A549 (cell line): Measurements from ENCODE around the gene HES6. TPM values are rescaled to one million over a fixed set of nuclear protein-coding genes. Genes with fewer than 3 reads are reported as not detected.

ENCODE experiments used
- ATAC-seq, 2 experiments: fragments of 200-7000 bp in 1 of 2; fragments of >200 bp in 1 of 2; cut with Nextera tagmentation in 1 of 2; cut with Tn5 transposase in 1 of 2; 3 replicates each; pipeline versions ENCODE4 v1.8.0 to v1.9.1; 2018 to 2020; ENCODE audit warnings: mild to moderate bottlenecking in 1 of 2, moderate library complexity in 1 of 2
- CTCF ChIA-PET: fragments of 300-600 bp; sonication (Branson Sonifier 250); formaldehyde crosslinking; extraction: SDS; loops from one replicate; lab custom pipeline; 2021; ENCODE audit warnings: antibody characterized with exemption, inconsistent platforms; lab: Yijun Ruan, JAX
- POLR2A ChIA-PET: fragments of 350-600 bp; formaldehyde crosslinking; extraction: SDS; loops from one replicate; lab custom pipeline; 2021; ENCODE audit warnings: antibody characterized with exemption, inconsistent platforms; lab: Yijun Ruan, JAX
- DNase-seq, 2 experiments: peaks; one replicate each; pipeline versions ENCODE4 v3.0.0 to v3.0.0-alpha.2; 2011 to 2016; ENCODE audit warnings: low read depth in 1 of 2, low spot score in 1 of 2
- FAIRE-seq: peaks from 2 replicates; lab custom pipeline; 2011; peaks lifted over from hg19 to GRCh38; lab: Jason Lieb, UNC
- H3K27ac ChIP-seq, 2 experiments: fragments of >200 bp; sonication (Bioruptor Twin); formaldehyde crosslinking; 3 replicates each; pipeline ENCODE4 v1.5.1; 2016 to 2017
- H3K4me1 ChIP-seq: fragments of >200 bp; sonication (Bioruptor Twin); formaldehyde crosslinking; 3 replicates; pipeline ENCODE4 v1.6.1; 2016
- H3K4me2 ChIP-seq: fragments of >200 bp; sonication (Bioruptor Twin); formaldehyde crosslinking; 3 replicates; pipeline ENCODE4 v1.6.1; 2016
- H3K4me3 ChIP-seq: fragments of >200 bp; sonication (Bioruptor Twin); formaldehyde crosslinking; 3 replicates; pipeline ENCODE4 v1.5.1; 2016
- H3K9me3 ChIP-seq: fragments of >200 bp; sonication (Bioruptor Twin); formaldehyde crosslinking; 3 replicates; pipeline ENCODE4 v1.6.1; 2016
- BCL3 ChIP-seq: fragments of >200 bp; sonication (Bioruptor Twin); formaldehyde crosslinking; IDR thresholded peaks from 3 replicates; pipeline ENCODE4 v1.6.1; 2016
- BHLHE40 ChIP-seq: IDR thresholded peaks from 2 replicates; pipeline ENCODE4 v1.6.1; 2012; ENCODE audit warnings: low read depth, low read length, inconsistent platforms
- CBX8 ChIP-seq: fragments of 200-600 bp; sonication (generic); IDR thresholded peaks from 2 replicates; pipeline ENCODE4 v1.6.1; 2016
- CEBPB ChIP-seq, 2 experiments: fragments of >200 bp in 1 of 2; sonication (Bioruptor Twin) in 1 of 2; formaldehyde crosslinking in 1 of 2; IDR thresholded peaks; 2 replicates each; pipeline ENCODE4 v1.6.1; 2012 to 2016
- CHD4 ChIP-seq: fragments of 200-600 bp; sonication (generic); IDR thresholded peaks from 2 replicates; pipeline ENCODE4 v1.6.1; 2016; ENCODE audit warnings: antibody characterized with exemption, mild to moderate bottlenecking, borderline replicate concordance
- EHF ChIP-seq: fragments of 250-450 bp; sonication (Bioruptor Pico); IDR thresholded peaks from 2 replicates; pipeline ENCODE4 v1.5.0; 2020; ENCODE audit warnings: mild to moderate bottlenecking
- EHMT2 ChIP-seq: fragments of 200-600 bp; sonication (generic); IDR thresholded peaks from 2 replicates; pipeline ENCODE4 v1.6.1; 2016; ENCODE audit warnings: antibody characterized with exemption, low read depth, mild to moderate bottlenecking, moderate library complexity
- EP300 ChIP-seq, 2 experiments: fragments of >200 bp; sonication (Bioruptor Twin); formaldehyde crosslinking; IDR thresholded peaks; 2 replicates in 1 of 2; 3 replicates in 1 of 2; pipeline ENCODE4 v1.6.1; 2016 to 2017
- ESRRA ChIP-seq: fragments of 150-350 bp; IDR thresholded peaks from 2 replicates; pipeline ENCODE4 v1.6.1; 2014; ENCODE audit warnings: mild to moderate bottlenecking, low read length, borderline replicate concordance
- FOSL2 ChIP-seq, 2 experiments: fragments of 450-650 bp in 1 of 2; fragments of >200 bp in 1 of 2; sonication (Bioruptor Twin) in 1 of 2; formaldehyde crosslinking; IDR thresholded peaks; 2 replicates each; pipeline versions ENCODE4 v1.5.0 to v1.6.1; 2016 to 2020; ENCODE audit warnings: mild to moderate bottlenecking in 1 of 2, moderate library complexity in 1 of 2
- GATA3 ChIP-seq: IDR thresholded peaks from 2 replicates; pipeline ENCODE4 v1.6.1; 2012; ENCODE audit warnings: borderline replicate concordance
- HDAC2 ChIP-seq: fragments of 200-600 bp; sonication (generic); IDR thresholded peaks from 2 replicates; pipeline ENCODE4 v1.6.1; 2016
- HOXB13 ChIP-seq: fragments of 250-450 bp; sonication (Bioruptor Pico); IDR thresholded peaks from 2 replicates; pipeline ENCODE4 v1.5.0; 2020; ENCODE audit warnings: low read depth, mild to moderate bottlenecking, moderate library complexity
- HOXB5 ChIP-seq: fragments of 250-450 bp; sonication (Bioruptor Pico); IDR thresholded peaks from 2 replicates; pipeline ENCODE4 v1.5.0; 2020; ENCODE audit warnings: mild to moderate bottlenecking, moderate library complexity
- JUN ChIP-seq, 2 experiments: fragments of >200 bp; sonication (Bioruptor Twin); formaldehyde crosslinking; IDR thresholded peaks; 2 replicates in 1 of 2; 3 replicates in 1 of 2; pipeline ENCODE4 v1.6.1; 2016 to 2017
- JUNB ChIP-seq: fragments of >200 bp; sonication (Bioruptor Twin); formaldehyde crosslinking; IDR thresholded peaks from 2 replicates; pipeline ENCODE4 v1.6.1; 2016
- KDM5A ChIP-seq: fragments of 200-600 bp; sonication (generic); IDR thresholded peaks from 2 replicates; pipeline ENCODE4 v1.6.1; 2016; ENCODE audit warnings: antibody characterized with exemption, mild to moderate bottlenecking
- MAFK ChIP-seq: fragments of 450-650 bp; IDR thresholded peaks from 2 replicates; pipeline ENCODE4 v1.6.1; 2014; ENCODE audit not compliant: partially characterized antibody
- MYC ChIP-seq: IDR thresholded peaks from 2 replicates; pipeline ENCODE4 v1.6.1; 2012; ENCODE audit warnings: mild to moderate bottlenecking, inconsistent platforms, low read length, improper control_type of control experiment, borderline replicate concordance
- NPAS2 ChIP-seq: fragments of 250-450 bp; sonication (Bioruptor Pico); IDR thresholded peaks from 2 replicates; pipeline ENCODE4 v1.8.0; 2022; ENCODE audit warnings: mild to moderate bottlenecking, moderate library complexity, borderline replicate concordance
- RAD21 ChIP-seq, 2 experiments: fragments of >200 bp in 1 of 2; sonication (Bioruptor Twin) in 1 of 2; formaldehyde crosslinking in 1 of 2; IDR thresholded peaks in 1 of 2; conservative IDR thresholded peaks in 1 of 2; 2 replicates in 1 of 2; 3 replicates in 1 of 2; pipeline ENCODE4 v1.6.1; 2012 to 2018; ENCODE audit warnings: inconsistent platforms in 1 of 2
- RCOR1 ChIP-seq: fragments of 150-350 bp; IDR thresholded peaks from 2 replicates; pipeline ENCODE4 v1.6.1; 2014; ENCODE audit warnings: antibody characterized with exemption, low read length, low read depth
- RNF2 ChIP-seq: fragments of 200-600 bp; sonication (generic); IDR thresholded peaks from 2 replicates; pipeline ENCODE4 v1.6.1; 2016; ENCODE audit warnings: low read depth, mild to moderate bottlenecking, antibody characterized with exemption, moderate library complexity, borderline replicate concordance
- SMC3 ChIP-seq: fragments of >200 bp; sonication (Bioruptor Twin); formaldehyde crosslinking; IDR thresholded peaks from 3 replicates; pipeline ENCODE4 v1.6.1; 2018; ENCODE audit warnings: inconsistent platforms
- TP53 ChIP-seq: fragments of 250-450 bp; sonication (Bioruptor Pico); IDR thresholded peaks from 2 replicates; pipeline ENCODE4 v1.5.0; 2021; ENCODE audit warnings: mild to moderate bottlenecking, moderate library complexity
- ZC3H11A ChIP-seq: fragments of 450-650 bp; IDR thresholded peaks from 2 replicates; pipeline ENCODE4 v1.6.1; 2014; ENCODE audit warnings: antibody characterized with exemption, mild to moderate bottlenecking
- ZFP36 ChIP-seq: fragments of 450-650 bp; IDR thresholded peaks from 2 replicates; pipeline ENCODE4 v1.6.1; 2014; ENCODE audit warnings: borderline replicate concordance; ENCODE audit not compliant: partially characterized antibody
- ZNF302 ChIP-seq: fragments of 250-450 bp; sonication (Bioruptor Pico); IDR thresholded peaks from 2 replicates; pipeline ENCODE4 v1.9.0; 2021; ENCODE audit warnings: inconsistent platforms, mild to moderate bottlenecking, moderate library complexity
- ZSCAN20 ChIP-seq: fragments of 250-450 bp; sonication (Bioruptor Pico); IDR thresholded peaks from 2 replicates; pipeline ENCODE4 v1.8.0; 2022; ENCODE audit warnings: mild to moderate bottlenecking, moderate library complexity
- WGBS: methylation state at CpG from one replicate; pipeline ENCODE4 v1.1.6; 2017; ENCODE audit errors: missing lambda C conversion rate; 5-methylcytosine and 5-hydroxymethylcytosine counted together
- polyA plus RNA-seq, 4 experiments: library from polyadenylated mRNA; depleted of rRNA in 3 of 4; stranded (reverse); fragments of >200 nt; fragmentation: RNase III in 1 of 4; extraction: RNeasy Plus Mini Kit Qiagen cat#74134 plus additional on column Dnase treatment in 1 of 4; gene quantifications; 2 replicates in 3 of 4; 3 replicates in 1 of 4; pipeline ENCODE4 v1.2.3, GENCODE V29; 2011 to 2017
- TF ChIP-seq, protein P1 (sequence below): fragments of 250-450 bp; sonication (Bioruptor Pico); IDR thresholded peaks from 2 replicates; pipeline ENCODE4 v1.5.0; 2021; ENCODE audit warnings: mild to moderate bottlenecking, moderate library complexity, borderline replicate concordance
- TF ChIP-seq, protein P2 (sequence below): fragments of 200-600 bp; sonication (generic); IDR thresholded peaks from 2 replicates; pipeline ENCODE4 v1.6.1; 2016; ENCODE audit warnings: antibody characterized with exemption, mild to moderate bottlenecking, moderate library complexity
- TF ChIP-seq, protein P3 (sequence below): IDR thresholded peaks from 2 replicates; pipeline ENCODE4 v1.6.1; 2012

Gene HES6
- polyA plus RNA-seq, 2 of the 4 experiments (the other 2 are of a cell fraction) = 5.4 to 7.5 TPM

DNA sequence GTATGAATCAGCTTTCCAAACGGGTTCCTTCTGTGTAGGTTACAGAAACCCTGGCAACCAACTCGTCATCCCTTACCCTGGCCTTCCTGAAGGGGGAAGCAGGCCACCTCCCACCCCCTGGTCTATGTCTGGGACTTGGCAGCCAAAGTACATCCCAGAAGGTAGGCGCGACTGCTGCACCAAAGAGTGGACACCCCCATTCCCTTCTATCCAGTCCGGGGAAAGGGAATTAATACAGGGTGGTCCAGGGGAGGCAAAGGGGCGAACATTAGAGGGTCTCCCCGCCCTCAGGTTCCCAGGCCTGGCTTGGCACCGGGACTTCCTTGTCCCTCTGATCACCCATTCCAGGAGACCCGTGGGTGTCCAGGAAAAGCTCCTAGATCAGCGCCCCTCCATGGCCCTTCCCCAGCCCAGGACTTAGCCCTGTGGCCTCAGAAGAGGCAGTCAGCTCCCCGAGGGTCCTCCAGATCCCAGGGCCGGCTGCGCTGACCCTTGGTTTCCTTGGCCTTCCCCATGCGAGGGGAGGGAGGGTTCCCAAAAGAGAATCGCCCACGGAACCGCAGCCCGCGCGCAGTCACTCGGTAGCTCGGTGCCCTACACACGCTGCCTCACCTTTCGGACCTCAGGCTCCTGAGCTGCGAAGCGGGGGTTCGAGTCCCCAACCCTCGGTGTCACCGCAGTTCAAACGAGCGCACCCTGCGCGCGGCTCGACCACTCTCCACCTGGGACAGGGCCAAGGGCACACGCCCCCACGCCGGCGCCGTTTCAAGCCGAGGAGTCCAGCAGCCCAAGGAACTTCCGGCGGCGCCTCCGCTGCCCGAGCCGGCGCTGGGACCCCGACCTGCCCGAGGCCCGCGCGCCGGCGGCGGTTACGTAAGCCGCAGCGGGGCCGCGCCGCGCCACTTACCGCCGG, 48.2 kb upstream of the HES6 start, which contains the start of gene PER2:
Gene PER2 (minus strand): TSS at position 874 of the 913 bp plus-strand sequence. CDS start 10,674 bp downstream, outside the sequence.
- ATAC-seq = peak; percentile 28 to 55
- no peak for FAIRE-seq
- CTCF ChIA-PET = interaction anchor here (0.7 to 22.7 kb wide), 10 partner anchors 9 to 142 kb away, joined by 3 to 351 read pairs (median 4); no protein-coding TSS in a partner anchor
- peak; percentile 71 to 91 for DNase-seq
- H3K4me1 ChIP-seq = peaks cover 74% of the 10 kb centered on the region
- H3K4me2 ChIP-seq = peak within 1 kb of the TSS; percentile 92
- peak within 1 kb of the TSS; percentile 90 to 95 for H3K27ac ChIP-seq
- POLR2A ChIA-PET = interaction anchor here (0.7 to 1.5 kb wide), 3 partner anchors 15 to 48 kb away, joined by 3 to 4 read pairs (median 3); no protein-coding TSS in a partner anchor
- no peaks in the 10 kb centered on the region for H3K9me3 ChIP-seq
- 4% methylated on average over 10 of the region's 65 CpGs for WGBS
- H3K4me3 ChIP-seq = peak within 1 kb of the TSS; percentile 67
- no peak for TF ChIP-seq JUN (IDR thresholded peaks at IDR 0.05)
- TF ChIP-seq, protein P1, sequence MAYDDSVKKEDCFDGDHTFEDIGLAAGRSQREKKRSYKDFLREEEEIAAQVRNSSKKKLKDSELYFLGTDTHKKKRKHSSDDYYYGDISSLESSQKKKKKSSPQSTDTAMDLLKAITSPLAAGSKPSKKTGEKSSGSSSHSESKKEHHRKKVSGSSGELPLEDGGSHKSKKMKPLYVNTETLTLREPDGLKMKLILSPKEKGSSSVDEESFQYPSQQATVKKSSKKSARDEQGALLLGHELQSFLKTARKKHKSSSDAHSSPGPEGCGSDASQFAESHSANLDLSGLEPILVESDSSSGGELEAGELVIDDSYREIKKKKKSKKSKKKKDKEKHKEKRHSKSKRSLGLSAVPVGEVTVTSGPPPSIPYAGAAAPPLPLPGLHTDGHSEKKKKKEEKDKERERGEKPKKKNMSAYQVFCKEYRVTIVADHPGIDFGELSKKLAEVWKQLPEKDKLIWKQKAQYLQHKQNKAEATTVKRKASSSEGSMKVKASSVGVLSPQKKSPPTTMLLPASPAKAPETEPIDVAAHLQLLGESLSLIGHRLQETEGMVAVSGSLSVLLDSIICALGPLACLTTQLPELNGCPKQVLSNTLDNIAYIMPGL (CRISPR knock-in tag) = no peak
- TF ChIP-seq GATA3 = no peak
- no peak for TF ChIP-seq BCL3
- TF ChIP-seq HOXB5 (CRISPR knock-in tag) = no peak
- TF ChIP-seq RNF2 = no peak
- TF ChIP-seq MYC = no peak
- no peak for TF ChIP-seq CBX8
- TF ChIP-seq EP300 (IDR thresholded peaks at IDR 0.05) = no peak
- TF ChIP-seq MAFK = peak; percentile 24
- TF ChIP-seq NPAS2 (CRISPR knock-in tag) = no peak
- no peak for TF ChIP-seq KDM5A
- no peak for TF ChIP-seq RCOR1
- TF ChIP-seq, protein P2, sequence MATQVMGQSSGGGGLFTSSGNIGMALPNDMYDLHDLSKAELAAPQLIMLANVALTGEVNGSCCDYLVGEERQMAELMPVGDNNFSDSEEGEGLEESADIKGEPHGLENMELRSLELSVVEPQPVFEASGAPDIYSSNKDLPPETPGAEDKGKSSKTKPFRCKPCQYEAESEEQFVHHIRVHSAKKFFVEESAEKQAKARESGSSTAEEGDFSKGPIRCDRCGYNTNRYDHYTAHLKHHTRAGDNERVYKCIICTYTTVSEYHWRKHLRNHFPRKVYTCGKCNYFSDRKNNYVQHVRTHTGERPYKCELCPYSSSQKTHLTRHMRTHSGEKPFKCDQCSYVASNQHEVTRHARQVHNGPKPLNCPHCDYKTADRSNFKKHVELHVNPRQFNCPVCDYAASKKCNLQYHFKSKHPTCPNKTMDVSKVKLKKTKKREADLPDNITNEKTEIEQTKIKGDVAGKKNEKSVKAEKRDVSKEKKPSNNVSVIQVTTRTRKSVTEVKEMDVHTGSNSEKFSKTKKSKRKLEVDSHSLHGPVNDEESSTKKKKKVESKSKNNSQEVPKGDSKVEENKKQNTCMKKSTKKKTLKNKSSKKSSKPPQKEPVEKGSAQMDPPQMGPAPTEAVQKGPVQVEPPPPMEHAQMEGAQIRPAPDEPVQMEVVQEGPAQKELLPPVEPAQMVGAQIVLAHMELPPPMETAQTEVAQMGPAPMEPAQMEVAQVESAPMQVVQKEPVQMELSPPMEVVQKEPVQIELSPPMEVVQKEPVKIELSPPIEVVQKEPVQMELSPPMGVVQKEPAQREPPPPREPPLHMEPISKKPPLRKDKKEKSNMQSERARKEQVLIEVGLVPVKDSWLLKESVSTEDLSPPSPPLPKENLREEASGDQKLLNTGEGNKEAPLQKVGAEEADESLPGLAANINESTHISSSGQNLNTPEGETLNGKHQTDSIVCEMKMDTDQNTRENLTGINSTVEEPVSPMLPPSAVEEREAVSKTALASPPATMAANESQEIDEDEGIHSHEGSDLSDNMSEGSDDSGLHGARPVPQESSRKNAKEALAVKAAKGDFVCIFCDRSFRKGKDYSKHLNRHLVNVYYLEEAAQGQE = peak; percentile 13; the same call in 1 of the 2 replicates
- TF ChIP-seq CHD4 = no peak
- TF ChIP-seq, protein P3, sequence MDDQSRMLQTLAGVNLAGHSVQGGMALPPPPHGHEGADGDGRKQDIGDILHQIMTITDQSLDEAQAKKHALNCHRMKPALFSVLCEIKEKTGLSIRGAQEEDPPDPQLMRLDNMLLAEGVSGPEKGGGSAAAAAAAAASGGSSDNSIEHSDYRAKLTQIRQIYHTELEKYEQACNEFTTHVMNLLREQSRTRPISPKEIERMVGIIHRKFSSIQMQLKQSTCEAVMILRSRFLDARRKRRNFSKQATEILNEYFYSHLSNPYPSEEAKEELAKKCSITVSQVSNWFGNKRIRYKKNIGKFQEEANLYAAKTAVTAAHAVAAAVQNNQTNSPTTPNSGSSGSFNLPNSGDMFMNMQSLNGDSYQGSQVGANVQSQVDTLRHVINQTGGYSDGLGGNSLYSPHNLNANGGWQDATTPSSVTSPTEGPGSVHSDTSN = no peak
- TF ChIP-seq ZC3H11A = no peak
- TF ChIP-seq BHLHE40 = no peak
- peak; percentile 55 for TF ChIP-seq TP53 (CRISPR knock-in tag)
- TF ChIP-seq ZFP36 = no peak
- no peak for TF ChIP-seq EHF (CRISPR knock-in tag)
- TF ChIP-seq JUNB = no peak
- 0 out of 4 replicates have a peak, but pooled peaks of 1 of the 2 experiments have one; percentile 17 for TF ChIP-seq CEBPB (IDR thresholded peaks at IDR 0.05)
- 0 out of 2 replicates have a peak, but pooled peaks have one; percentile 15 for TF ChIP-seq HOXB13 (CRISPR knock-in tag)
- TF ChIP-seq ZNF302 (CRISPR knock-in tag) = no peak
- TF ChIP-seq RAD21 (conservative IDR thresholded peaks at IDR 0.05 in 1 of 2, IDR thresholded peaks at IDR 0.05 in 1 of 2) = peak in 1 of 2 experiments; percentile 43; a peak in 3 of 5 replicates
- TF ChIP-seq FOSL2 (IDR thresholded peaks at IDR 0.05) = no peak
- peak; percentile 43; the same call in 1 of the 2 replicates for TF ChIP-seq FOSL2 (CRISPR knock-in tag; IDR thresholded peaks at IDR 0.05)
- TF ChIP-seq ZSCAN20 (CRISPR knock-in tag) = no peak
- no peak for TF ChIP-seq SMC3
- TF ChIP-seq ESRRA = no peak
- TF ChIP-seq HDAC2 = no peak
- TF ChIP-seq EHMT2 = no peak
